Measurements from ENCODE around the gene SH2D6. TPM values are rescaled to one million over a fixed set of nuclear protein-coding genes. Genes with fewer than 3 reads are reported as not detected.
"Not testable (repeated sequence)": the region's sequence is repeated elsewhere in the genome, so short reads cannot be mapped to it uniquely, and the experiment has no call there.

Gene SH2D6
- total RNA-seq, 1 experiment from 2014 or later, result 2.3 TPM

- BruUV-seq (replicated peaks), result no TSS peak
- intact Hi-C loops (cut with micrococcal nuclease; ENCODE audit: unreplicated experiment), result no loop called here
- no peaks in the 10 kb centered on the region for H3F3A ChIP-seq (ENCODE audit: insufficient read depth, low read depth)
- ChIA-PET POLR2A (ENCODE audit: unreplicated experiment) (no interaction called here), CTCF (interaction anchor here (0.6 kb wide), 1 partner anchor 27 kb away, joined by 4 read pairs; no protein-coding TSS in a partner anchor)
- DNase-seq, result no peak
- no peaks in the 10 kb centered on the region for H3K9me3 ChIP-seq (ENCODE audit: insufficient read depth, low read depth)
- no peak overlapping the region for H3K27ac ChIP-seq
- H4K20me1 ChIP-seq (ENCODE audit: insufficient read depth), result no peaks in the 10 kb centered on the region
- H3K36me3 ChIP-seq (ENCODE audit: low read depth), result no peaks in the 10 kb centered on the region
- H3K4me1 ChIP-seq (replicated peaks; ENCODE audit: insufficient read depth), result 0 out of 2 replicates have a peak, but pooled peaks cover 5% of the 10 kb centered on the region
- H3K9me2 ChIP-seq (ENCODE audit: insufficient read depth), result no peaks in the 10 kb centered on the region
- H3K27me3 ChIP-seq (ENCODE audit: insufficient read depth, low read depth), result no peaks in the 10 kb centered on the region
- no peak overlapping the region for H2AFZ ChIP-seq
- TF ChIP-seq EZH2 (IDR thresholded peaks at IDR 0.05; ENCODE audit: low read depth) (no peak), CTCF (conservative IDR thresholded peaks at IDR 0.05) (no peak)
- H3K4me3 ChIP-seq, result no peak overlapping the region
- no peaks in the 10 kb centered on the region for H3K79me2 ChIP-seq (ENCODE audit: low read depth)
- H3K4me2 ChIP-seq, result no peak overlapping the region
Observed at GRCh38 chr2:85477884-85478283, 59.4 kb downstream of the SH2D6 start.

- H3K4me1 ChIP-seq (replicated peaks; ENCODE audit: insufficient read depth), result no peaks in the 10 kb centered on the region
- no peak overlapping the region for H3K27ac ChIP-seq
- no peaks in the 10 kb centered on the region for H3K9me2 ChIP-seq (ENCODE audit: insufficient read depth)
- no TSS peak for BruUV-seq (replicated peaks)
- no peaks in the 10 kb centered on the region for H3F3A ChIP-seq (ENCODE audit: insufficient read depth, low read depth)
- no peaks in the 10 kb centered on the region for H3K79me2 ChIP-seq (ENCODE audit: low read depth)
- TF ChIP-seq CTCF (conservative IDR thresholded peaks at IDR 0.05), result no peak
- TF ChIP-seq EZH2 (IDR thresholded peaks at IDR 0.05; ENCODE audit: low read depth), result no peak
- intact Hi-C loops (cut with micrococcal nuclease; ENCODE audit: unreplicated experiment), result no loop called here
- CTCF ChIA-PET, result no interaction called here
- no peak overlapping the region for H3K4me2 ChIP-seq
- no peaks in the 10 kb centered on the region for H3K36me3 ChIP-seq (ENCODE audit: low read depth)
- no peak for DNase-seq
- POLR2A ChIA-PET (ENCODE audit: unreplicated experiment), result no interaction called here
- H3K4me3 ChIP-seq, result no peak overlapping the region
- H4K20me1 ChIP-seq (ENCODE audit: insufficient read depth), result no peaks in the 10 kb centered on the region
- H2AFZ ChIP-seq, result no peak overlapping the region
- no peaks in the 10 kb centered on the region for H3K27me3 ChIP-seq (ENCODE audit: insufficient read depth, low read depth)
- H3K9me3 ChIP-seq (ENCODE audit: insufficient read depth, low read depth), result no peaks in the 10 kb centered on the region
Observed at GRCh38 chr2:85481818-85482777, 63.6 kb downstream of the SH2D6 start.

GRCh38 chr2:85484615-85485014, 66.1 kb downstream of the SH2D6 start:
- POLR2A ChIA-PET (ENCODE audit: unreplicated experiment); BruUV-seq (replicated peaks); H3K4me2 ChIP-seq; DNase-seq; H3K9me2 ChIP-seq (ENCODE audit: insufficient read depth); H3K9me3 ChIP-seq (ENCODE audit: insufficient read depth, low read depth); CTCF ChIA-PET; H3K4me1 ChIP-seq (replicated peaks; ENCODE audit: insufficient read depth); H3K27ac ChIP-seq; H3K27me3 ChIP-seq (ENCODE audit: insufficient read depth, low read depth); H3K36me3 ChIP-seq (ENCODE audit: low read depth); H4K20me1 ChIP-seq (ENCODE audit: insufficient read depth); H3K79me2 ChIP-seq (ENCODE audit: low read depth); intact Hi-C loops (cut with micrococcal nuclease; ENCODE audit: unreplicated experiment); H2AFZ ChIP-seq; H3F3A ChIP-seq (ENCODE audit: insufficient read depth, low read depth); H3K4me3 ChIP-seq: not testable (repeated sequence)
